Heart left ventricle (tissue), 16 donors: Measurements from ENCODE around the gene C2CD3. TPM values are rescaled to one million over a fixed set of nuclear protein-coding genes. Genes with fewer than 3 reads are reported as not detected.

Experiments used
- ATAC-seq, 4 donors: fragments of 200-7000 bp; cut with Tn5 transposase; one replicate each; pipeline ENCODE4 v1.9.1; 2020 to 2022; ENCODE audit warnings: moderate library complexity in 4 of 4, mild to moderate bottlenecking in 3 of 4, moderate number of reproducible peaks in 1 of 4
- DNase-seq, 5 donors: peaks; one replicate each; pipeline ENCODE4 v3.0.0-alpha.2; 2020
- H3K27ac ChIP-seq, 12 donors: fragments of 200-600 bp; sonication (generic) in 4 of 12; one replicate each; pipeline versions ENCODE4 v1.5.0 to v1.8.0; 2016 to 2022; ENCODE audit warnings: mild to moderate bottlenecking in 2 of 12
- H3K27me3 ChIP-seq, 9 donors: fragments of 200-600 bp; sonication (generic) in 2 of 9; one replicate each; pipeline versions ENCODE4 v1.5.1 to v1.8.0; 2016 to 2022; ENCODE audit warnings: mild to moderate bottlenecking in 3 of 9
- H3K36me3 ChIP-seq, 9 donors: fragments of 200-600 bp; sonication (generic) in 2 of 9; one replicate each; pipeline versions ENCODE4 v1.5.0 to v1.8.0; 2018 to 2022; ENCODE audit warnings: mild to moderate bottlenecking in 2 of 9
- H3K4me1 ChIP-seq, 12 donors: fragments of 200-600 bp; sonication (generic) in 4 of 12; one replicate each; pipeline versions ENCODE4 v1.5.0 to v1.8.0; 2016 to 2022; ENCODE audit warnings: mild to moderate bottlenecking in 3 of 12
- H3K4me3 ChIP-seq, 12 donors: fragments of 200-600 bp; sonication (generic) in 4 of 12; one replicate each; pipeline versions ENCODE4 v1.5.0 to v1.8.0; 2017 to 2022; ENCODE audit warnings: mild to moderate bottlenecking in 9 of 12, moderate library complexity in 4 of 12
- H3K9me3 ChIP-seq, 12 donors: fragments of 200-600 bp; sonication (generic) in 4 of 12; one replicate each; pipeline versions ENCODE4 v1.5.0 to v1.8.0; 2016 to 2022; ENCODE audit warnings: mild to moderate bottlenecking in 1 of 12
- POLR2A ChIP-seq, 2 donors: fragments of 450-650 bp; IDR thresholded peaks; one replicate each; pipeline ENCODE4 v1.6.1; 2017; ENCODE audit warnings: antibody characterized with exemption in 2 of 2, mild to moderate bottlenecking in 2 of 2, moderate library complexity in 2 of 2
- WGBS, 4 donors: extraction: QIAGEN DNeasy Blood & Tissue Kit in 2 of 4; methylation state at CpG; one replicate each; pipeline versions ENCODE4 v1.1.5 to v1.1.7; 2013 to 2018; 5-methylcytosine and 5-hydroxymethylcytosine counted together
- intact Hi-C, 10 donors: fragments of 100-400 bp; cut with DNase I; formaldehyde crosslinking; loops; one replicate each; pipeline versions ENCODE4 v1.11.1 to v1.14.2; 2022
- long read RNA-seq, 3 donors: library from polyadenylated mRNA; unstranded; transcript quantifications; one replicate each; pipeline ENCODE4 v2.0.0, GENCODE V29; 2020 to 2021
- polyA plus RNA-seq, 2 donors: library from polyadenylated mRNA; stranded (reverse); fragments of 200-250 nt; gene quantifications; one replicate each; pipeline ENCODE4 v1.2.3, GENCODE V29; 2013
- total RNA-seq, 9 donors: library from RNA; depleted of rRNA in 2 of 9; stranded (reverse); fragments of >200 nt in 2 of 9; fragmentation: NEBNext Ultra II Directional in 3 of 9; extraction: Animal tissue kit (Norgen Biotek cat#: 25700) in 3 of 9; gene quantifications; one replicate each; pipeline versions ENCODE4 v1.1.0 to v1.2.4, GENCODE V29; 2016 to 2023
- TF ChIP-seq, protein P1 (sequence below), 12 donors: fragments of 200-600 bp; sonication (generic) in 4 of 12; IDR thresholded peaks; one replicate each; pipeline versions ENCODE4 v1.5.0 to v1.8.0; 2018 to 2022; ENCODE audit warnings: antibody characterized with exemption in 12 of 12, mild to moderate bottlenecking in 5 of 12
- donor health status: ischemic (EF 13 %, LVEDD 7.1; RV severe dilation, severe dysfunction).
- donor health status: healthy with polysubstance abuse.
- donor health status: DM: no; HTN: yes; CAD: no.
- donor health status: DM: no; HTN: no; CAD: no.
- donor health status: ischemic (EF 25% LVEDD 6.9; RV normal size, moderate dysfunction).
- donor health status: ischemic (EF 25% LVEDD 5.7; RV mildly dilated, moderate dysfunction).
- donor health status: healthy.
- donor health status: DM: yes; HTN: yes; CAD: no.
- donor health status: ischemic (EF 35%, LVEDD 5.7; RV mildly dilated, moderate dysfunction).
- donor health status: nonischemic (EF 11% LVEDD 7.7; RV severe dilation, severe dysfunction).
- donor health status: DM: yes; HTN: yes; CAD: no.
- donor health status: PGD.
- donor health status: ischemic (EF 29% LVEDD 5.4; RV normal size, mild dysfunction).
- donor health status: nonischemic (EF 23%, LVEDD 6.1; RV moderate dilation, normal function).

C2CD3 gene, protein sequence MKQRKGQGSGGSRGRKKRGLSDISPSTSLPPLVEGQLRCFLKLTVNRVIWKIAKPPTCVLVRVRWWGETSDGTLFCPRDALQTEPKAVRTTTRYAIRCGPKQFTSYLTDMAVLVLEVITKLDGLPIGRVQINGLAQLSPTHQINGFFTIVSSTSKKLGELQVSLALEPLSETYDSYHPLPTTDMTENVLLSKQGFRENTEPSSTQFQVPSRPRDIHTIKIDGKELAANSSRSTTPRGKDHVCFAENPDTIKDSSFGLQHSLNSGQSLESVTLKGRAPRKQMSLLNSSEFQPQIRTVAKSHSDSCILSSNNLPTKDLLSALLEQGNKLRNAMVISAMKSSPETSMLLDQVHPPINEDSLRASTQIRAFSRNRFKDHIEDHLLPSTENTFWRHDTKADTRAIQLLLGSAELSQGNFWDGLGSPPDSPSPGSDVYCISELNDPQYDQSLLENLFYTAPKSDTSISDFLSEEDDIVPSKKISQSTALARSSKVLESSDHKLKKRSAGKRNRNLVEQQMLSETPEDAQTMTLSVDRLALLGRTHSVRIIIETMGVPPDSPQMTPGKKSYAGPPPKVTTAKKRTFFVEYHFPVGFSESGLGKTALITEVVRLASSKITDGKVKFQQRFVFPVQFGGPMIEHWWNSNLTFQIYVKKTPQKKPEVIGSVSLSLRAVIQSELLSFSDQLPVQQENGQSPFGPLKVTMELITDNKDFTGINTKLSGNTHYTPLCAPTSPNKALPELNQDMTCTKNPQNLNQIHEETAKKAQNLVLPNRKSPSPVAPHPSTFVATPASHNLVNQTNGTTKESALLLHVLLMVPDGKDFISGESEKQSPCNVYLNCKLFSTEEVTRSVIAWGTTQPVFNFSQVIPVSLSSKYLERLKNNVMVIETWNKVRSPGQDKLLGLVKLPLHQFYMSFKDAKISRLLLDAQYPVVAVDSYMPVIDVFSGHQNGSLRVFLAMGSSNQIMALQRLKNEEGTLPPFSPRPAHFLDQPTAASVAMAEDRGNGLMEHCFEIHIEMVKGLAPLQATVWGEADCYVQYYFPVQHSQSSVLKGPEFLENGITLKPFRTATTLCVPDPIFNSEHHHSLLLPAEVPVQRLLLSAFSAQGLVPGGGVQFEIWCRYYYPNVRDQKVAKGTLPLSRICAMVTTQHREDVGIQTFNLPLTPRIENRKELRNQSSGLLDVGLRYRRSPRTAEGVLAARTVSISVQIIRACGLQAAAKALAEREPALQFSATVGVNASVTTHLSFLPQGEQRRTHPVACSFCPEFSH (N-terminal part only)
- total RNA-seq: 10 to 100 TPM in 7 of 9 donors, 1 to 10 TPM in 2; 9.7 to 18.7 (median 14.9) TPM
- 10 to 100 TPM in 1 of 2 donors, 1 to 10 TPM in 1; 6.5 to 12.5 TPM for polyA plus RNA-seq
- long read RNA-seq, donor 1, partial matches to known transcripts: 2 of 3 reads
- long read RNA-seq, donor 1, other reads (novel, unspliced or antisense): 1 of 3 reads
- long read RNA-seq, donor 2, partial matches to known transcripts: 11 of 14 reads
- long read RNA-seq, donor 2, other reads (novel, unspliced or antisense): 2 of 14 reads
- long read RNA-seq, donor 3, partial matches to known transcripts: 5 of 8 reads
- long read RNA-seq, donor 3, other reads (novel, unspliced or antisense): 3 of 8 reads

DNA sequence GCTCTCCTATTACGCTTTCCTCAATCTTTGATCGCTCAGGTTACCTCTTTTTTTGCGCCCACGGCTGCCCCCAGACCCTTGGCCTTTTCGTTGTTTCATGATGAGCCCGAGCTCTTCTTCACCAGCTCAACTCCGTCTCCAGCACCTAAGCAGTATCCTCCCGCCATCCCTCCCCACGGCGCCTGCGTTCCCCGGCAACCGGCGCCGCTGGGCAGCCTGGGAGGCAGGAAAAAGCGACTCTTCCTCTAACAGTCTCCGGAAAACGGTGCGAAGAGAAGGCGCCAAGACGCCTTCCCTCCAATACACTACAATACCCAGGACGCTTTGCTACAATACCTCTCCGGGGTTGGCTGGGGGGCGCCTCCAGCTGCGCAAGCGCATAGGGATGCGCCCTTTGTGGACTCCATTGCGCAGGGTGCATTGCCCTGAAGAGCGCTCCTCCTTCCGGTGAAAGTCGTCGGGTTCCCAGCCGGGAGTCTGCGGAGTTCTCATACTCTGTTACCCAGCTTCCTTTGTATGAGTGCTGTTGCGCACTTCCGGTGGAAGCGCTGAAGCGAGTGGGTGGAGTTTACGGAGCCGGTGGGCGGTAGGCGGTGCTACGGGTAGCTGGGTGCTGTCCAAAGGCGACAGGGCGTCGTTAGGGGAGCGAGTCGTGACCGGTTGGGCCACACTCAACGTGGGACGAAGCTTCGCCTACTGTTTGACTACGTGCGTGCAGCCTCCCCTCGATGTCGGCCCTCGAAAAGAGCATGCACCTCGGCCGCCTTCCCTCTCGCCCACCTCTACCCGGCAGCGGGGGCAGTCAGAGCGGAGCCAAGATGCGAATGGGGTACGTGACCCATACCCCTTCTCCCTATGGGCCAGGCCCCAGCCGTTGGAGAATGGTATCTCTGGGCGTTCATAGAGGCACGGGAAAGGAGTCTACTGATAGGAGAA, at the start of gene C2CD3, which contains the start of gene PPME1:
Gene C2CD3 (minus strand): TSS at position 309 of the 936 bp plus-strand sequence. CDS start 210 bp downstream, at position 99.
Gene PPME1 (plus strand): TSS at position 596 of the 936 bp plus-strand sequence. CDS start 133 bp downstream, at position 729.
- Histone ChIP-seq H3K9me3 (no peaks in the 10 kb centered on the region), H3K27ac (peak within 1 kb of the TSS; percentile 24 to 92 (median 88)), H3K36me3 (peaks cover 0 to 27% (median 24%) of the 10 kb centered on the region in 9 donors), H3K4me1 (peaks cover 4 to 42% (median 29%) of the 10 kb centered on the region in 12 donors), H3K27me3 (no peaks in the 10 kb centered on the region), H3K4me3 (peak within 1 kb of the TSS; percentile 62 to 87 (median 77))
- peak; percentile 98 to 99 (median 98) for ATAC-seq
- intact Hi-C loops: loop anchor here in 2 of 10 donors (5.0 to 10.0 kb wide), 2 partner anchors 186 to 189 kb away; partner anchors contain the start of gene UCP2 (in 2 of the 2)
- 0% methylated on average over 59 to 68 of the region's 68 CpGs for WGBS, 4 donors
- DNase-seq: peak; percentile 98 to 99 (median 98)
- TF ChIP-seq, protein P1, sequence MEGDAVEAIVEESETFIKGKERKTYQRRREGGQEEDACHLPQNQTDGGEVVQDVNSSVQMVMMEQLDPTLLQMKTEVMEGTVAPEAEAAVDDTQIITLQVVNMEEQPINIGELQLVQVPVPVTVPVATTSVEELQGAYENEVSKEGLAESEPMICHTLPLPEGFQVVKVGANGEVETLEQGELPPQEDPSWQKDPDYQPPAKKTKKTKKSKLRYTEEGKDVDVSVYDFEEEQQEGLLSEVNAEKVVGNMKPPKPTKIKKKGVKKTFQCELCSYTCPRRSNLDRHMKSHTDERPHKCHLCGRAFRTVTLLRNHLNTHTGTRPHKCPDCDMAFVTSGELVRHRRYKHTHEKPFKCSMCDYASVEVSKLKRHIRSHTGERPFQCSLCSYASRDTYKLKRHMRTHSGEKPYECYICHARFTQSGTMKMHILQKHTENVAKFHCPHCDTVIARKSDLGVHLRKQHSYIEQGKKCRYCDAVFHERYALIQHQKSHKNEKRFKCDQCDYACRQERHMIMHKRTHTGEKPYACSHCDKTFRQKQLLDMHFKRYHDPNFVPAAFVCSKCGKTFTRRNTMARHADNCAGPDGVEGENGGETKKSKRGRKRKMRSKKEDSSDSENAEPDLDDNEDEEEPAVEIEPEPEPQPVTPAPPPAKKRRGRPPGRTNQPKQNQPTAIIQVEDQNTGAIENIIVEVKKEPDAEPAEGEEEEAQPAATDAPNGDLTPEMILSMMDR (IDR thresholded peaks at IDR 0.05): peak in 9 of 12 donors; percentile 26 to 63 (median 42)
- TF ChIP-seq POLR2A (IDR thresholded peaks at IDR 0.05): peak in 1 of 2 donors; percentile 79

DNA sequence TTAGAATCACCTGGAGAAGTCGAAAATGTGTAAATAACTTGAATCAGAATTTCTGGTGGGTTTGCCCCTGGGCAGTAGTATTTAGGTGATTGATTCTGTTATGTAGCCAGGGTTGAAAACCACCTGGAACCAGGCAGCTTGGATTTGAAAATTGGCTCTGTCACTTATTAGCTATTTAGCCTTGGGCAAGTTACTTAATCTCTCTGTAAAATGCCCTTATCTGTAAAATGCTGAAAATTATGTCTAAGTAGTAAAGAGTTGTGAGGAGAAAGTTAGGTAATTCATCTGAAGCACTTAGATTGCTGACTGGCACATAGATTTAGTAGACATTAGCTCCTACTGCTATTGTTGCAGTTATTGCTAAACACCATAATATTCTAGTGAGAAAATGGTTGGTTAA, 49.6 kb upstream of the C2CD3 start:
- no peak overlapping the region for H3K4me3 ChIP-seq
- ATAC-seq (no peak), DNase-seq (no peak)
- H3K9me3 ChIP-seq: no peaks in the 10 kb centered on the region
- H3K27ac ChIP-seq: no peak overlapping the region
- TF ChIP-seq, protein P1 (IDR thresholded peaks at IDR 0.05): no peak
- no peak for TF ChIP-seq POLR2A (IDR thresholded peaks at IDR 0.05)
- no peaks in the 10 kb centered on the region for H3K27me3 ChIP-seq
- intact Hi-C loops: no loop called here
- 97 to 100% (median 100%) methylated on average over 1 of the region's 1 CpG for WGBS, 4 donors
- peaks cover 0 to 7% (median 3%) of the 10 kb centered on the region in 9 donors for H3K36me3 ChIP-seq
- H3K4me1 ChIP-seq: no peaks in the 10 kb centered on the region

DNA sequence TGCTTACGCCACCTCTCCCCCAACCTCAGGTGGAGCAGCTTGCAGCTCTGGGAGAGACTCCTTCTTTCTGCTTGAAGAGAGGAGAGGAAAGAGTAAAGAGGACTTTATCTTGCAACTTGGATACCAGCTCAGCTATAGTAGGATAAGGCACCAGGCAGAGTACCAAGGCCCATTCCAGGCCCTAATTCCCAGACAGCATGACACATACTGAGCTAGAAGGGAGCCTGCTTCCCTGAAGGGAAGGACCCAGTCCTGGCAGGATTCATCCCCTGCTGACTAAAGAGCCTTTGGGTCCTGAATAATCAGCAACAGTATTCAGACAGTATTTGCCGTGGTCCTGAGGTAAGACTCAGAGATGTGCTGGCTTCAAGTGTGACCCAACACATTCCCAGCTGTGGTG, 41.7 kb upstream of the C2CD3 start:
- ATAC-seq (peak in 2 of 4 donors; percentile 39 to 51), DNase-seq (no peak)
- intact Hi-C loops: no loop called here
- no peak overlapping the region for H3K27ac ChIP-seq
- no peaks in the 10 kb centered on the region for H3K27me3 ChIP-seq
- peaks cover 0 to 63% (median 33%) of the 10 kb centered on the region in 9 donors for H3K36me3 ChIP-seq
- WGBS, 4 donors: 71 to 99% (median 98%) methylated on average over 2 of the region's 2 CpGs
- peaks cover 0 to 10% (median 0%) of the 10 kb centered on the region in 12 donors for H3K9me3 ChIP-seq
- TF ChIP-seq, protein P1 (IDR thresholded peaks at IDR 0.05): no peak
- TF ChIP-seq POLR2A (IDR thresholded peaks at IDR 0.05): no peak
- no peak overlapping the region for H3K4me3 ChIP-seq
- no peaks in the 10 kb centered on the region for H3K4me1 ChIP-seq
